ENCODE results near the gene HELZ2. TPM values are rescaled to one million over a fixed set of nuclear protein-coding genes. Genes with fewer than 3 reads are reported as not detected.

The HELZ2 gene
- total and polyA plus RNA-seq, 2 experiments from 2014 or later: 5.2 to 48.9 TPM

DNA sequence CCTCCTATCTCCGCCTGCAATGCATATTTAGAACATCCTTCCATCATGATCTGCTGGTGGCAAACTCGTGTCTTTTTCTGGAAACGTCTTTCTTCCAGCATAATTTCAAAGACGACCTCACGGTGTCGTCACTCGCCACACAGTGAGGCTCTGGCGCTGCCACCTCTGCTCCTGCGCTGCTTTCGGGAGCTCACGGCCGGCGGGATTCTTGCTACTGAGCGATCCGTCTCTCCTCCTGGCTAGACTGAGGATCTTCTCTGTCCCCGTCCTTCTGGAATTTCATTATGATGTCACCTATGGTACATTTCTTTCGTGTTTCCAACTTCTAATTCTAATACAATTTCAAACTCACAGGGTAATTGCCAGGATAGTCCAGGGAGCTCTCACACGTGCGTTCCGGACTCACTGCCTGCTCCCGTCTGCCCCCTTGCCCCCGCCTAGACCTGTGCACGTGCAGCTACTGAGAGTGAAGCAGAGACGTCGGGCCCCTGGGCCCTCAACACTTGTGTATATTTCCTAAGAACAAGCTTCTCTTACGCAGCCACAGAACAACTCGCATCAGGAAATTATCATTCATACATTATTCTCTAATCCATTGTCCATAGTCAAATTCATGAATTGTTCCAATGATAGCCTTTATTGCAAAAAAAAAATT lies 25.5 kb upstream of the HELZ2 start:
- no peak overlapping the region for H3K27ac Mint-ChIP-seq
- peaks cover 30% of the 10 kb centered on the region for H3K36me3 Mint-ChIP-seq (ENCODE audit: low read depth)
- no peak overlapping the region for H3K4me3 Mint-ChIP-seq
- H3K79me2 ChIP-seq (replicated peaks; ENCODE audit: insufficient read depth): no peaks in the 10 kb centered on the region
- H3K27me3 ChIP-seq (ENCODE audit: insufficient read depth): no peaks in the 10 kb centered on the region
- H3K4me1 ChIP-seq (ENCODE audit: insufficient read depth): no peaks in the 10 kb centered on the region
- no peaks in the 10 kb centered on the region for H3K4me1 Mint-ChIP-seq
- H3K27me3 Mint-ChIP-seq (ENCODE audit: insufficient read depth, low read depth, poor library complexity): peaks cover 5% of the 10 kb centered on the region
- H3K4me3 ChIP-seq: no peak overlapping the region
- H4K20me1 ChIP-seq (replicated peaks; ENCODE audit: insufficient read depth): peaks cover 3% of the 10 kb centered on the region; the same call in 1 of the 2 replicates
- no peaks in the 10 kb centered on the region for H3K9me3 Mint-ChIP-seq
- H3K9me2 ChIP-seq (ENCODE audit: insufficient read depth): no peaks in the 10 kb centered on the region
- TF ChIP-seq ZNF114 (CRISPR knock-in tag; IDR thresholded peaks at IDR 0.05) (no peak), POLR2AphosphoS5 (IDR thresholded peaks at IDR 0.05; ENCODE audit: low read depth) (no peak), ZNF331 (CRISPR knock-in tag; IDR thresholded peaks at IDR 0.05; ENCODE audit: low read depth) (no peak)
- TF ChIP-seq, protein P1, sequence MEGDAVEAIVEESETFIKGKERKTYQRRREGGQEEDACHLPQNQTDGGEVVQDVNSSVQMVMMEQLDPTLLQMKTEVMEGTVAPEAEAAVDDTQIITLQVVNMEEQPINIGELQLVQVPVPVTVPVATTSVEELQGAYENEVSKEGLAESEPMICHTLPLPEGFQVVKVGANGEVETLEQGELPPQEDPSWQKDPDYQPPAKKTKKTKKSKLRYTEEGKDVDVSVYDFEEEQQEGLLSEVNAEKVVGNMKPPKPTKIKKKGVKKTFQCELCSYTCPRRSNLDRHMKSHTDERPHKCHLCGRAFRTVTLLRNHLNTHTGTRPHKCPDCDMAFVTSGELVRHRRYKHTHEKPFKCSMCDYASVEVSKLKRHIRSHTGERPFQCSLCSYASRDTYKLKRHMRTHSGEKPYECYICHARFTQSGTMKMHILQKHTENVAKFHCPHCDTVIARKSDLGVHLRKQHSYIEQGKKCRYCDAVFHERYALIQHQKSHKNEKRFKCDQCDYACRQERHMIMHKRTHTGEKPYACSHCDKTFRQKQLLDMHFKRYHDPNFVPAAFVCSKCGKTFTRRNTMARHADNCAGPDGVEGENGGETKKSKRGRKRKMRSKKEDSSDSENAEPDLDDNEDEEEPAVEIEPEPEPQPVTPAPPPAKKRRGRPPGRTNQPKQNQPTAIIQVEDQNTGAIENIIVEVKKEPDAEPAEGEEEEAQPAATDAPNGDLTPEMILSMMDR (conservative IDR thresholded peaks at IDR 0.05; ENCODE audit: low read depth in 2 of 2): no peak
- H3K4me2 ChIP-seq: no peak overlapping the region
- no peak overlapping the region for H2AFZ ChIP-seq
- 0 out of 2 replicates have a peak, but pooled peaks cover 5% of the 10 kb centered on the region for H3F3A ChIP-seq (replicated peaks; ENCODE audit: low read depth)
- no peak overlapping the region for H3K27ac ChIP-seq (ENCODE audit: low read depth)
- H3K36me3 ChIP-seq (ENCODE audit: insufficient read depth): peaks cover 15% of the 10 kb centered on the region; the same call in 1 of the 2 replicates
- DNase-seq (ENCODE audit: low spot score): no peak
- no peak for ATAC-seq

DNA sequence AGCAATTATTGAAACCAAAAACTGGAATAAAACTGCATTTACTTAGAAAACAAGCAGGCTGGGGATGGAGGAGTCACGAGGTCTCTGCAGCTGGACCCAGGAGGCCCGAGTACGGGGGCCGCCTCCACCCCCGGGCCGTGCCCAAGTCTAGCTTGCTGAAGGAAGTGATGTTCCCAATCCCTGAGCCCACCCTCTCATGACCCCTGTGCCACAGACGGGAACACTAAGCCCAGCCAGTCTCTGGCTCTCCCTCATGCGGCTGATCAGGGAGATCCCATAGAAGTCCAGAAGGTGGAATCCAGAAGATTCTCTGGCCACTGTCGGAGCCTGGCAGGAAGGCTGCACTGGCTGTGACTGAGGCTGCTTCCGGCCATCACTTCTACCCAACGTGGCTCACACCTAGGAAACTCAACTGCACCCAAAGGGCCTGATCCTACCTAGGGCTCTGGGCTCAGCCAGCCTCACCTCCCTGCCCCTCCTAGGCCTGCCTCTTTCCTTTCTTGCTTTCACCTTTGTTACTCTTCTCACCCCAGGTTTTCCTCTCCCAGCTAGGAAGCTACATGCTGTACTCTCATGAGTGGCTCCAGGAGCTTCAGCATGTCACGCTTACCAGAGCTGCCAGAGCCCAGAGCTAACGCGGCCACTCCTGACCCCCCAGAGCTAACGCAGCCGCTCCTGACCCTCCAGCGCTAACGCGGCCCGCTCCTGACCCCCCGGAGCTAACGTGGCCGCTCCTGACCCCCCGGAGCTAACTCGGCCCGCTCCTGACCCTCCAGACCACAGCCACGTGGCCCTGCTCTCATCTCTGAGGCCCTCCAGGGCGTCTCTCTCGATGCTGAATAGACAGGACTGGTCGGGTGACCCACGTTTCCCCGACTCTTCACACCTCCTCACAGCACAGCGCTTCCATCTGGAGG lies 24.7 kb upstream of the HELZ2 start:
- no peak for DNase-seq (ENCODE audit: low spot score)
- Histone ChIP-seq H4K20me1 (replicated peaks; ENCODE audit: insufficient read depth) (peaks cover 3% of the 10 kb centered on the region; the same call in 1 of the 2 replicates), H3K27me3 (ENCODE audit: insufficient read depth) (no peaks in the 10 kb centered on the region), H3K4me1 (ENCODE audit: insufficient read depth) (no peaks in the 10 kb centered on the region), H3K4me3 (no peak overlapping the region), H3F3A (replicated peaks; ENCODE audit: low read depth) (0 out of 2 replicates have a peak, but pooled peaks cover 5% of the 10 kb centered on the region), H3K9me2 (ENCODE audit: insufficient read depth) (no peaks in the 10 kb centered on the region), H3K27ac (ENCODE audit: low read depth) (no peak overlapping the region), H2AFZ (no peak overlapping the region), H3K4me2 (no peak overlapping the region), H3K36me3 (ENCODE audit: insufficient read depth) (peaks cover 15% of the 10 kb centered on the region; the same call in 1 of the 2 replicates), H3K79me2 (replicated peaks; ENCODE audit: insufficient read depth) (no peaks in the 10 kb centered on the region)
- ATAC-seq: no peak
- Mint-ChIP-seq H3K27ac (no peak overlapping the region; the same call in 1 of the 2 replicates), H3K36me3 (ENCODE audit: low read depth) (peaks cover 27% of the 10 kb centered on the region), H3K4me3 (no peak overlapping the region), H3K27me3 (ENCODE audit: insufficient read depth, low read depth, poor library complexity) (peaks cover 3% of the 10 kb centered on the region), H3K4me1 (no peaks in the 10 kb centered on the region), H3K9me3 (no peaks in the 10 kb centered on the region)
- no peak for TF ChIP-seq CREB1 (CRISPR knock-in tag; IDR thresholded peaks at IDR 0.05; ENCODE audit: low read depth)
